ENCODE measurements around the gene FAM168B. TPM values are rescaled to one million over a fixed set of nuclear protein-coding genes. Genes with fewer than 3 reads are reported as not detected.

The FAM168B gene
- total RNA-seq (2021) (66.6 and 79.6 TPM in 2 replicates), Bru-seq, nascent RNA (percentile 95 among the genes with signal in this experiment), BruChase-seq, experiment 1, labeled RNA remaining after a 2-hour chase (percentile 92 among the genes with signal in this experiment), BruChase-seq, experiment 2, labeled RNA remaining after a 6-hour chase (percentile 95 among the genes with signal in this experiment)
- long read RNA-seq, full-length matches to known transcripts = 22 of 49 reads
- long read RNA-seq, partial matches to known transcripts = 4 of 49 reads
- long read RNA-seq, other reads (novel, unspliced or antisense) = 23 of 49 reads

- Histone ChIP-seq H3K4me1 (replicated peaks; ENCODE audit: insufficient read depth) (peaks cover 6% of the 10 kb centered on the region; the same call in 1 of the 2 replicates), H3K9me2 (ENCODE audit: insufficient read depth) (no peaks in the 10 kb centered on the region), H3K27ac (peak within 1 kb of the TSS; percentile 57), H2AFZ (peak within 1 kb of the TSS; percentile 98), H3K9me3 (ENCODE audit: insufficient read depth, low read depth) (no peaks in the 10 kb centered on the region), H3K4me3 (peak within 1 kb of the TSS; percentile 99), H3F3A (ENCODE audit: insufficient read depth, low read depth) (peaks cover 20% of the 10 kb centered on the region), H4K20me1 (ENCODE audit: insufficient read depth) (peaks cover 44% of the 10 kb centered on the region), H3K36me3 (ENCODE audit: low read depth) (peaks cover 11% of the 10 kb centered on the region; the same call in 1 of the 2 replicates), H3K4me2 (peak within 1 kb of the TSS; percentile 98), H3K79me2 (ENCODE audit: low read depth) (peaks cover 47% of the 10 kb centered on the region), H3K27me3 (ENCODE audit: insufficient read depth, low read depth) (no peaks in the 10 kb centered on the region)
- BruUV-seq (replicated peaks) = no TSS peak
- POLR2A ChIA-PET (ENCODE audit: unreplicated experiment) = interaction anchor here (0.7 kb wide), 1 partner anchor 173 kb away, joined by 9 read pairs; no protein-coding TSS in a partner anchor
- CTCF ChIA-PET = no interaction called here
- intact Hi-C loops (cut with micrococcal nuclease; ENCODE audit: unreplicated experiment) = loop anchor here (1.0 to 5.0 kb wide), 2 partner anchors 12 to 296 kb away; partner anchors contain the start of gene PLEKHB2
- TF ChIP-seq CTCF (conservative IDR thresholded peaks at IDR 0.05) (no peak), EZH2 (IDR thresholded peaks at IDR 0.05; ENCODE audit: low read depth) (no peak)
- DNase-seq = peak; percentile 57 to 89
These were observed at the start of gene FAM168B for GRCh38 chr2:131093006-131093695. Gene FAM168B, minus strand, starts transcription at chr2:131093460. Its CDS starts 10,814 bp downstream, at chr2:131082646.

GRCh38 chr2:131142849-131143248 is 49.6 kb upstream of the FAM168B start:
- no peak overlapping the region for H3K4me3 ChIP-seq
- intact Hi-C loops (cut with micrococcal nuclease; ENCODE audit: unreplicated experiment) = no loop called here
- no TSS peak for BruUV-seq (replicated peaks)
- no peaks in the 10 kb centered on the region for H3K9me2 ChIP-seq (ENCODE audit: insufficient read depth)
- H3F3A ChIP-seq (ENCODE audit: insufficient read depth, low read depth) = 0 out of 2 replicates have a peak, but pooled peaks cover 4% of the 10 kb centered on the region
- no peaks in the 10 kb centered on the region for H3K79me2 ChIP-seq (ENCODE audit: low read depth)
- no peaks in the 10 kb centered on the region for H3K27me3 ChIP-seq (ENCODE audit: insufficient read depth, low read depth)
- peaks cover 11% of the 10 kb centered on the region; the same call in 1 of the 2 replicates for H3K36me3 ChIP-seq (ENCODE audit: low read depth)
- no peak for DNase-seq
- H3K4me2 ChIP-seq = no peak overlapping the region
- no peak overlapping the region for H3K27ac ChIP-seq
- ChIA-PET POLR2A (ENCODE audit: unreplicated experiment) (no interaction called here), CTCF (no interaction called here)
- no peak overlapping the region for H2AFZ ChIP-seq
- no peaks in the 10 kb centered on the region for H3K4me1 ChIP-seq (replicated peaks; ENCODE audit: insufficient read depth)
- TF ChIP-seq EZH2 (IDR thresholded peaks at IDR 0.05; ENCODE audit: low read depth) = no peak
- TF ChIP-seq CTCF (conservative IDR thresholded peaks at IDR 0.05) = no peak
- H4K20me1 ChIP-seq (ENCODE audit: insufficient read depth) = peaks cover 31% of the 10 kb centered on the region
- H3K9me3 ChIP-seq (ENCODE audit: insufficient read depth, low read depth) = no peaks in the 10 kb centered on the region

- Histone ChIP-seq H3K4me1 (replicated peaks; ENCODE audit: insufficient read depth) (no peaks in the 10 kb centered on the region), H3K36me3 (ENCODE audit: low read depth) (peaks cover 11% of the 10 kb centered on the region; the same call in 1 of the 2 replicates), H2AFZ (no peak overlapping the region), H3K27me3 (ENCODE audit: insufficient read depth, low read depth) (no peaks in the 10 kb centered on the region), H3K9me3 (ENCODE audit: insufficient read depth, low read depth) (no peaks in the 10 kb centered on the region), H3F3A (ENCODE audit: insufficient read depth, low read depth) (0 out of 2 replicates have a peak, but pooled peaks cover 4% of the 10 kb centered on the region), H3K4me2 (no peak overlapping the region), H3K9me2 (ENCODE audit: insufficient read depth) (no peaks in the 10 kb centered on the region), H3K27ac (no peak overlapping the region), H3K4me3 (no peak overlapping the region), H3K79me2 (ENCODE audit: low read depth) (no peaks in the 10 kb centered on the region), H4K20me1 (ENCODE audit: insufficient read depth) (peaks cover 36% of the 10 kb centered on the region)
- DNase-seq = no peak
- no TSS peak for BruUV-seq (replicated peaks)
- no peak for TF ChIP-seq EZH2 (IDR thresholded peaks at IDR 0.05; ENCODE audit: low read depth)
- intact Hi-C loops (cut with micrococcal nuclease; ENCODE audit: unreplicated experiment) = no loop called here
- CTCF ChIA-PET = no interaction called here
- POLR2A ChIA-PET (ENCODE audit: unreplicated experiment) = interaction anchor here (0.7 kb wide), 1 partner anchor 413 kb away, joined by 4 read pairs; no protein-coding TSS in a partner anchor
These were observed 47.3 kb upstream of the FAM168B start for GRCh38 chr2:131140581-131140980.
